GM23338 (cell line): ENCODE measurements around the gene DPF3. TPM values are rescaled to one million over a fixed set of nuclear protein-coding genes. Genes with fewer than 3 reads are reported as not detected.

Source experiments
- ATAC-seq: fragments of 200-7000 bp; cut with Tn5 transposase; 3 replicates; pipeline ENCODE4 v1.9.1; 2020
- DNase-seq: peaks from one replicate; pipeline ENCODE4 v3.0.0-alpha.2; 2015; ENCODE audit warnings: low spot score
- H2AFZ ChIP-seq: fragments of 200-600 bp; sonication (generic); 2 replicates; pipeline ENCODE4 v1.8.0; 2016; ENCODE audit warnings: antibody characterized with exemption, mild to moderate bottlenecking, moderate library complexity
- H3F3A ChIP-seq: fragments of 200-600 bp; sonication (generic); replicated peaks from 2 replicates; pipeline ENCODE4 v1.8.0; 2017; ENCODE audit warnings: antibody characterized with exemption, mixed run types, low read depth
- H3K27ac ChIP-seq: fragments of 200-600 bp; sonication (generic); 2 replicates; pipeline ENCODE4 v1.6.1; 2016; ENCODE audit warnings: low read depth
- H3K27me3 ChIP-seq: fragments of 200-600 bp; sonication (generic); 2 replicates; pipeline ENCODE4 v1.8.0; 2016; ENCODE audit warnings: mild to moderate bottlenecking, mixed run types, moderate library complexity; ENCODE audit not compliant: insufficient read depth
- H3K36me3 ChIP-seq: fragments of 200-600 bp; sonication (generic); 2 replicates; pipeline ENCODE4 v1.8.0; 2016; ENCODE audit warnings: mild to moderate bottlenecking; ENCODE audit not compliant: insufficient read depth
- H3K4me1 ChIP-seq: fragments of 200-600 bp; sonication (generic); 2 replicates; pipeline ENCODE4 v1.8.0; 2016; ENCODE audit warnings: mild to moderate bottlenecking, moderate library complexity; ENCODE audit not compliant: insufficient read depth
- H3K4me2 ChIP-seq: fragments of 200-600 bp; sonication (generic); 2 replicates; pipeline ENCODE4 v1.7.1; 2017; ENCODE audit warnings: mixed run types
- H3K4me3 ChIP-seq: fragments of 200-600 bp; sonication (generic); 2 replicates; pipeline ENCODE4 v1.6.1; 2016; ENCODE audit warnings: mixed run types
- H3K79me2 ChIP-seq: fragments of 200-600 bp; sonication (generic); replicated peaks from 2 replicates; pipeline ENCODE4 v1.8.0; 2017; ENCODE audit warnings: mild to moderate bottlenecking; ENCODE audit not compliant: insufficient read depth
- H3K9me2 ChIP-seq: fragments of 200-600 bp; sonication (generic); 2 replicates; pipeline ENCODE4 v1.8.0; 2017; ENCODE audit not compliant: insufficient read depth
- H4K20me1 ChIP-seq: fragments of 200-600 bp; sonication (generic); replicated peaks from 2 replicates; pipeline ENCODE4 v1.8.0; 2017; ENCODE audit warnings: mild to moderate bottlenecking; ENCODE audit not compliant: insufficient read depth
- H3K27ac Mint-ChIP-seq: 2 replicates; pipeline ENCODE4 v1.8.0; 2020; ENCODE audit warnings: inconsistent platforms, mild to moderate bottlenecking, moderate library complexity, mixed read lengths
- H3K27me3 Mint-ChIP-seq: 3 replicates; pipeline ENCODE4 v1.8.0; 2022; ENCODE audit warnings: low read depth, mild to moderate bottlenecking, moderate library complexity, mixed read lengths, inconsistent platforms; ENCODE audit not compliant: insufficient read depth, poor library complexity
- H3K36me3 Mint-ChIP-seq: 3 replicates; pipeline ENCODE4 v1.8.0; 2021; ENCODE audit warnings: low read depth, mild to moderate bottlenecking, inconsistent platforms, moderate library complexity, mixed read lengths
- H3K4me1 Mint-ChIP-seq: 3 replicates; pipeline ENCODE4 v1.8.0; 2020; ENCODE audit warnings: mild to moderate bottlenecking, inconsistent platforms, mixed read lengths
- H3K4me3 Mint-ChIP-seq: 3 replicates; pipeline ENCODE4 v1.8.0; 2021; ENCODE audit warnings: moderate library complexity, mild to moderate bottlenecking, inconsistent platforms, mixed read lengths
- H3K9me3 Mint-ChIP-seq: 3 replicates; pipeline ENCODE4 v1.8.0; 2020; ENCODE audit warnings: moderate library complexity, mild to moderate bottlenecking, inconsistent platforms, mixed read lengths
- CREB1 ChIP-seq: fragments of 250-450 bp; sonication (Bioruptor Pico); IDR thresholded peaks from 2 replicates; pipeline ENCODE4 v1.5.0; 2020; ENCODE audit warnings: low read depth, mild to moderate bottlenecking, moderate library complexity
- EZH2 ChIP-seq: fragments of 200-600 bp; sonication (generic); IDR thresholded peaks from one replicate; pipeline ENCODE4 v1.8.0; 2017; ENCODE audit warnings: antibody characterized with exemption, mild to moderate bottlenecking, low read depth; ENCODE audit not compliant: unreplicated experiment
- EZH2phosphoT487 ChIP-seq: fragments of 200-600 bp; sonication (generic); IDR thresholded peaks from one replicate; pipeline ENCODE4 v1.8.1; 2018; ENCODE audit warnings: antibody characterized with exemption; ENCODE audit not compliant: unreplicated experiment
- JUNB ChIP-seq: IDR thresholded peaks from one replicate; pipeline ENCODE4 v1.6.1; 2016; ENCODE audit warnings: antibody characterized with exemption; ENCODE audit not compliant: unreplicated experiment
- NANOG ChIP-seq: IDR thresholded peaks from 2 replicates; pipeline ENCODE4 v1.6.1; 2016; ENCODE audit warnings: antibody characterized with exemption, borderline replicate concordance
- POLR2AphosphoS5 ChIP-seq: IDR thresholded peaks from 2 replicates; pipeline ENCODE4 v1.6.1; 2016; ENCODE audit warnings: antibody characterized with exemption, low read depth
- REST ChIP-seq: IDR thresholded peaks from one replicate; pipeline ENCODE4 v1.6.1; 2018; ENCODE audit warnings: antibody characterized with exemption; ENCODE audit not compliant: unreplicated experiment
- STAT1 ChIP-seq: IDR thresholded peaks from one replicate; pipeline ENCODE4 v1.6.1; 2016; ENCODE audit warnings: antibody characterized with exemption; ENCODE audit not compliant: unreplicated experiment
- ZNF114 ChIP-seq: fragments of 250-450 bp; sonication (Bioruptor Pico); IDR thresholded peaks from 2 replicates; pipeline ENCODE4 v1.5.0; 2020; ENCODE audit warnings: mild to moderate bottlenecking, moderate library complexity
- ZNF331 ChIP-seq: fragments of 250-450 bp; sonication (Bioruptor Pico); IDR thresholded peaks from 2 replicates; pipeline ENCODE4 v1.5.0; 2020; ENCODE audit warnings: low read depth, mild to moderate bottlenecking, moderate library complexity
- polyA plus RNA-seq: library from polyadenylated mRNA; unstranded; fragments of >200 nt; fragmentation: Nextera tagmentation; extraction: Ambion mirVana; gene quantifications from 2 replicates; pipeline ENCODE4 v1.2.1, GENCODE V29; 2016
- total RNA-seq: library from RNA; depleted of rRNA; stranded (reverse); fragments of >200 nt; shearing (Covaris generic); gene quantifications from 2 replicates; pipeline ENCODE4 v1.2.3, GENCODE V29; 2014
- TF ChIP-seq, protein P1 (sequence below): fragments of 250-450 bp; sonication (Bioruptor Pico); IDR thresholded peaks from 2 replicates; pipeline ENCODE4 v1.5.0; 2020; ENCODE audit warnings: mild to moderate bottlenecking, moderate library complexity
- TF ChIP-seq, protein P2 (sequence below): IDR thresholded peaks from 2 replicates; pipeline ENCODE4 v1.6.1; 2016; ENCODE audit warnings: antibody characterized with exemption

Gene DPF3
- total and polyA plus RNA-seq, 2 experiments from 2014 or later, result 0.18 to 1.0 TPM

DNA sequence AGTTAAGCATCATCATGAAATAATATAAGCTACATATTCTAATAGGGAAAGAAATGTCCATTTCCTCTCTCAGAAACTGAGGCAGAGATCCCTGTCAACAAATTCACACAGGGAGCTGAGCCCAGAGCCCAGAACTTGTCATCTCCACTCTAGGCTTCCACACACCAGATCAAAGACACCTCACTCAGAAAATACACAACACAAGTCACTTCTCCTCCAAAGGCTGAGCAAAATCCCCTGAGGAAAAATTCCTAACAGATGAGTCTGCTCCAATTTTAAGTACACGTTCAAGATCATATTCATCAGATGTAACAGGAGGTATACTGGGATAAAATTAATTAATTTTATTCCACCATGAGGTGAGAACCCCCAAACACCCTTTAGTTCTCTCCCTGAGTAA, 227.3 kb downstream of the DPF3 start (continued):
- TF ChIP-seq, protein P1, sequence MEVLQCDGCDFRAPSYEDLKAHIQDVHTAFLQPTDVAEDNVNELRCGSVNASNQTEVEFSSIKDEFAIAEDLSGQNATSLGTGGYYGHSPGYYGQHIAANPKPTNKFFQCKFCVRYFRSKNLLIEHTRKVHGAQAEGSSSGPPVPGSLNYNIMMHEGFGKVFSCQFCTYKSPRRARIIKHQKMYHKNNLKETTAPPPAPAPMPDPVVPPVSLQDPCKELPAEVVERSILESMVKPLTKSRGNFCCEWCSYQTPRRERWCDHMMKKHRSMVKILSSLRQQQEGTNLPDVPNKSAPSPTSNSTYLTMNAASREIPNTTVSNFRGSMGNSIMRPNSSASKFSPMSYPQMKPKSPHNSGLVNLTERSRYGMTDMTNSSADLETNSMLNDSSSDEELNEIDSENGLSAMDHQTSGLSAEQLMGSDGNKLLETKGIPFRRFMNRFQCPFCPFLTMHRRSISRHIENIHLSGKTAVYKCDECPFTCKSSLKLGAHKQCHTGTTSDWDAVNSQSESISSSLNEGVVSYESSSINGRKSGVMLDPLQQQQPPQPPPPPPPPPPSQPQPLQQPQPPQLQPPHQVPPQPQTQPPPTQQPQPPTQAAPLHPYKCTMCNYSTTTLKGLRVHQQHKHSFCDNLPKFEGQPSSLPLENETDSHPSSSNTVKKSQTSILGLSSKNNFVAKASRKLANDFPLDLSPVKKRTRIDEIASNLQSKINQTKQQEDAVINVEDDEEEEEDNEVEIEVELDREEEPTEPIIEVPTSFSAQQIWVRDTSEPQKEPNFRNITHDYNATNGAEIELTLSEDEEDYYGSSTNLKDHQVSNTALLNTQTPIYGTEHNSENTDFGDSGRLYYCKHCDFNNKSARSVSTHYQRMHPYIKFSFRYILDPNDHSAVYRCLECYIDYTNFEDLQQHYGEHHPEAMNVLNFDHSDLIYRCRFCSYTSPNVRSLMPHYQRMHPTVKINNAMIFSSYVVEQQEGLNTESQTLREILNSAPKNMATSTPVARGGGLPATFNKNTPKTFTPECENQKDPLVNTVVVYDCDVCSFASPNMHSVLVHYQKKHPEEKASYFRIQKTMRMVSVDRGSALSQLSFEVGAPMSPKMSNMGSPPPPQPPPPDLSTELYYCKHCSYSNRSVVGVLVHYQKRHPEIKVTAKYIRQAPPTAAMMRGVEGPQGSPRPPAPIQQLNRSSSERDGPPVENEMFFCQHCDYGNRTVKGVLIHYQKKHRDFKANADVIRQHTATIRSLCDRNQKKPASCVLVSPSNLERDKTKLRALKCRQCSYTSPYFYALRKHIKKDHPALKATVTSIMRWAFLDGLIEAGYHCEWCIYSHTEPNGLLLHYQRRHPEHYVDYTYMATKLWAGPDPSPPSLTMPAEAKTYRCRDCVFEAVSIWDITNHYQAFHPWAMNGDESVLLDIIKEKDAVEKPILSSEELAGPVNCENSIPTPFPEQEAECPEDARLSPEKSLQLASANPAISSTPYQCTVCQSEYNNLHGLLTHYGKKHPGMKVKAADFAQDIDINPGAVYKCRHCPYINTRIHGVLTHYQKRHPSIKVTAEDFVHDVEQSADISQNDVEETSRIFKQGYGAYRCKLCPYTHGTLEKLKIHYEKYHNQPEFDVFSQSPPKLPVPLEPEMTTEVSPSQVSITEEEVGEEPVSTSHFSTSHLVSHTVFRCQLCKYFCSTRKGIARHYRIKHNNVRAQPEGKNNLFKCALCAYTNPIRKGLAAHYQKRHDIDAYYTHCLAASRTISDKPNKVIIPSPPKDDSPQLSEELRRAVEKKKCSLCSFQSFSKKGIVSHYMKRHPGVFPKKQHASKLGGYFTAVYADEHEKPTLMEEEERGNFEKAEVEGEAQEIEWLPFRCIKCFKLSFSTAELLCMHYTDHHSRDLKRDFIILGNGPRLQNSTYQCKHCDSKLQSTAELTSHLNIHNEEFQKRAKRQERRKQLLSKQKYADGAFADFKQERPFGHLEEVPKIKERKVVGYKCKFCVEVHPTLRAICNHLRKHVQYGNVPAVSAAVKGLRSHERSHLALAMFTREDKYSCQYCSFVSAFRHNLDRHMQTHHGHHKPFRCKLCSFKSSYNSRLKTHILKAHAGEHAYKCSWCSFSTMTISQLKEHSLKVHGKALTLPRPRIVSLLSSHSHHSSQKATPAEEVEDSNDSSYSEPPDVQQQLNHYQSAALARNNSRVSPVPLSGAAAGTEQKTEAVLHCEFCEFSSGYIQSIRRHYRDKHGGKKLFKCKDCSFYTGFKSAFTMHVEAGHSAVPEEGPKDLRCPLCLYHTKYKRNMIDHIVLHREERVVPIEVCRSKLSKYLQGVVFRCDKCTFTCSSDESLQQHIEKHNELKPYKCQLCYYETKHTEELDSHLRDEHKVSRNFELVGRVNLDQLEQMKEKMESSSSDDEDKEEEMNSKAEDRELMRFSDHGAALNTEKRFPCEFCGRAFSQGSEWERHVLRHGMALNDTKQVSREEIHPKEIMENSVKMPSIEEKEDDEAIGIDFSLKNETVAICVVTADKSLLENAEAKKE (CRISPR knock-in tag), result no peak
- TF ChIP-seq, protein P2, sequence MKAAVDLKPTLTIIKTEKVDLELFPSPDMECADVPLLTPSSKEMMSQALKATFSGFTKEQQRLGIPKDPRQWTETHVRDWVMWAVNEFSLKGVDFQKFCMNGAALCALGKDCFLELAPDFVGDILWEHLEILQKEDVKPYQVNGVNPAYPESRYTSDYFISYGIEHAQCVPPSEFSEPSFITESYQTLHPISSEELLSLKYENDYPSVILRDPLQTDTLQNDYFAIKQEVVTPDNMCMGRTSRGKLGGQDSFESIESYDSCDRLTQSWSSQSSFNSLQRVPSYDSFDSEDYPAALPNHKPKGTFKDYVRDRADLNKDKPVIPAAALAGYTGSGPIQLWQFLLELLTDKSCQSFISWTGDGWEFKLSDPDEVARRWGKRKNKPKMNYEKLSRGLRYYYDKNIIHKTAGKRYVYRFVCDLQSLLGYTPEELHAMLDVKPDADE, result no peak
- TF ChIP-seq NANOG (no peak), CREB1 (CRISPR knock-in tag) (no peak), STAT1 (no peak)

DNA sequence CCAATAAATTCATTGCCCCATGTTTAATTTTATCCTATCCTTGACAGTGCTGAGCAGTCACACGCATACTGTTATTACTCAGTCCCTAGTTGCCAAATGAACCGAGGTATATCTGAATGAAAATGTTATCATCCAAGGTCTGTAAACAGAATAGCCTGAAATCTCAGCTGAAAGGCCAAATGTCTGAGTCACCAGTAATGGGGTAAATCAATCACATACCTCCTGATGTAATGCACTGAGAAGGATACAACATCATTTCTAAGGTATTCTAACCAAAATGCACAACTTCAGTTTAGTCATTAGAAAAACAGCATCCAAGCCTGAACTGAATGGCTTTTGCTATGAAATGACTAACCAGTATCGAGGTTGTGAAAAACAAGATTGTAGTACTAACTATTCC, 228.6 kb downstream of the DPF3 start:
- Histone ChIP-seq H4K20me1 (no peaks in the 10 kb centered on the region), H3K4me2 (no peak overlapping the region), H3K27me3 (no peaks in the 10 kb centered on the region), H3K4me3 (no peak overlapping the region), H3F3A (no peaks in the 10 kb centered on the region), H2AFZ (no peak overlapping the region), H3K36me3 (no peaks in the 10 kb centered on the region), H3K9me2 (0 out of 2 replicates have a peak, but pooled peaks cover 4% of the 10 kb centered on the region), H3K4me1 (no peaks in the 10 kb centered on the region), H3K79me2 (no peaks in the 10 kb centered on the region), H3K27ac (no peak overlapping the region)
- Mint-ChIP-seq H3K36me3 (no peaks in the 10 kb centered on the region), H3K27me3 (peaks cover 4% of the 10 kb centered on the region), H3K4me3 (no peak overlapping the region), H3K9me3 (no peaks in the 10 kb centered on the region), H3K4me1 (peaks cover 4% of the 10 kb centered on the region), H3K27ac (no peak overlapping the region)
- no peak for ATAC-seq
- TF ChIP-seq ZNF331 (CRISPR knock-in tag) (no peak), EZH2phosphoT487 (no peak), NANOG (no peak), REST (no peak), CREB1 (CRISPR knock-in tag) (no peak), EZH2 (no peak), JUNB (no peak), ZNF114 (no peak), STAT1 (no peak), POLR2AphosphoS5 (no peak)
- TF ChIP-seq, protein P2, result no peak
- no peak for DNase-seq
